AG04449 (cell line): ENCODE measurements around the gene SCRN3.

Experiments
- CTCF ChIA-PET: fragments of 350-600 bp; formaldehyde crosslinking; extraction: SDS; loops from one replicate; lab custom pipeline; 2021; ENCODE audit warnings: antibody characterized with exemption; lab: Yijun Ruan, JAX
- POLR2A ChIA-PET: fragments of 400-600, 350-600 bp; formaldehyde crosslinking; extraction: SDS; loops from one replicate; lab custom pipeline; 2020; ENCODE audit warnings: antibody characterized with exemption, inconsistent platforms; lab: Yijun Ruan, JAX
- DNase-seq: peaks from one replicate; pipeline ENCODE4 v3.0.0-alpha.2; 2010; ENCODE audit warnings: low read depth, low spot score
- H3K4me3 ChIP-seq: 2 replicates; pipeline ENCODE4 v1.5.1; 2011; ENCODE audit warnings: low read depth, mild to moderate bottlenecking, control low read depth, low read length
- CTCF ChIP-seq: IDR thresholded peaks from one replicate; pipeline ENCODE4 v1.5.1; 2011; ENCODE audit warnings: mild to moderate bottlenecking, moderate library complexity, low read length, control low read depth, inconsistent platforms; ENCODE audit not compliant: insufficient read depth; ENCODE audit errors: missing control alignments

SCRN3 gene

GRCh38 chr2:174450021-174450816, 54.7 kb downstream of the SCRN3 start:
- CTCF ChIA-PET = interaction anchor here (1.2 to 3.4 kb wide), 2 partner anchors 12 to 18 kb away, joined by 3 to 18 read pairs; no protein-coding TSS in a partner anchor
- POLR2A ChIA-PET = interaction anchor here (0.6 kb wide), 1 partner anchor 134 kb away, joined by 3 read pairs; no protein-coding TSS in a partner anchor
- no peak for DNase-seq

GRCh38 chr2:174454566-174454965, 59.0 kb downstream of the SCRN3 start:
- no peak for DNase-seq
- ChIA-PET CTCF (interaction anchor here (1.7 kb wide), 1 partner anchor 9 kb away, joined by 6 read pairs; no protein-coding TSS in a partner anchor), POLR2A (no interaction called here)
- TF ChIP-seq CTCF = no peak
- no peak overlapping the region for H3K4me3 ChIP-seq

More at GRCh38 chr2:174450021-174450816, 54.7 kb downstream of the SCRN3 start:
- no peak overlapping the region for H3K4me3 ChIP-seq
- TF ChIP-seq CTCF = no peak

- H3K4me3 ChIP-seq = no peak overlapping the region
- TF ChIP-seq CTCF = no peak
- ChIA-PET POLR2A (no interaction called here), CTCF (interaction anchor here (0.6 to 7.1 kb wide), 20 partner anchors 11 to 236 kb away, joined by 3 to 214 read pairs (median 17); partner anchors contain the start of gene GPR155)
- no peak for DNase-seq
Observed at GRCh38 chr2:174461221-174461620, 65.7 kb downstream of the SCRN3 start.

GRCh38 chr2:174465327-174465726, 69.8 kb downstream of the SCRN3 start:
- TF ChIP-seq CTCF = no peak
- ChIA-PET CTCF (interaction anchor here (0.7 to 2.4 kb wide), 5 partner anchors 8 to 90 kb away, joined by 3 to 30 read pairs (median 4); no protein-coding TSS in a partner anchor), POLR2A (no interaction called here)
- no peak for DNase-seq
- H3K4me3 ChIP-seq = no peak overlapping the region

- TF ChIP-seq CTCF = no peak
- POLR2A ChIA-PET = no interaction called here
- CTCF ChIA-PET = interaction anchor here (1.0 to 5.8 kb wide), 6 partner anchors 8 to 213 kb away, joined by 3 to 58 read pairs (median 6); partner anchors contain the start of gene GPR155
- H3K4me3 ChIP-seq = no peak overlapping the region
- no peak for DNase-seq
Observed at GRCh38 chr2:174473796-174474195, 78.3 kb downstream of the SCRN3 start.

- ChIA-PET POLR2A (no interaction called here), CTCF (interaction anchor here (0.8 to 3.4 kb wide), 3 partner anchors 15 to 69 kb away, joined by 3 to 25 read pairs (median 3); no protein-coding TSS in a partner anchor)
- no peak for DNase-seq
Observed at GRCh38 chr2:174477759-174478158, 82.2 kb downstream of the SCRN3 start.

More at GRCh38 chr2:174477759-174478158, 82.2 kb downstream of the SCRN3 start:
- H3K4me3 ChIP-seq = no peak overlapping the region
- no peak for TF ChIP-seq CTCF
